Adrenal gland (tissue), 5 donors: Measurements from ENCODE around the gene TPRG1L.

ENCODE experiments used
- POLR2A ChIP-seq, 2 donors: fragments of 450-650 bp; IDR thresholded peaks; one replicate each; pipeline ENCODE4 v1.6.1; 2017; ENCODE audit warnings: antibody characterized with exemption in 2 of 2, mild to moderate bottlenecking in 2 of 2, moderate library complexity in 1 of 2
- TF ChIP-seq, protein P1 (sequence below), 6 experiments: fragments of 450-650 bp in 4 of 6; fragments of 200-600 bp in 2 of 6; sonication (generic) in 1 of 6; IDR thresholded peaks; 1 replicate in 5 of 6; 2 replicates in 1 of 6; pipeline versions ENCODE4 v1.5.1 to v1.8.0; 2016 to 2021; ENCODE audit warnings: antibody characterized with exemption in 6 of 6, mild to moderate bottlenecking in 2 of 6, moderate library complexity in 1 of 6
- donor health status: DM: no; HTN: no; CAD: no.

DNA sequence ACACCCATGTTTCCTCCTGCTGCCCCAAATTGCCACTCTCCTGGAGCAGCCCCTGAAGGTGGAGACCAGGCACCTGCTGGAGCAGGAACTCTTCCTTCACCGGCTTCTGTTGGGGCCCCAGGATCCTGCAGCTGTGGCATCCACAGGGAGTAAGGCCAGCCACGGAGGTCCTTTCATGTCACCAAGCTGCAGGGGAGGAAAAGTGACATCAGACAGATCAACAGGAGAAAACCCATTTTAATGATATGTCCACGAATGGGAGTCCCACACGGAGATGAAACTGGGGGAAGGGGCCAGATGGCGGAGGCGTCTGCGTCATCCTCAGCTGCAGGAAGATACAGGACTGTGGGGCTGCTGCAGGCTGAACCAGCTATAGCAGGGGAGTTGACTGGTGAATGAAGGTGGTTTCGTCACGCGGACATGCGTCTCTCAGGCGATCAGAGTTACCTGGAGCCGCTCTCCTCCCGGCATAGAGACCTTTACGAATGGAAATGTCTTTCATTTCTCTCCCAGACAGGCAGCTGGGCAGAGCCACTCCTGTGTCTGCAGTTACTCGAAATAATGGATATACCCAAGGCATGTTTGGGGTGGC, 37.4 kb downstream of the TPRG1L start:
- TF ChIP-seq, protein P1, sequence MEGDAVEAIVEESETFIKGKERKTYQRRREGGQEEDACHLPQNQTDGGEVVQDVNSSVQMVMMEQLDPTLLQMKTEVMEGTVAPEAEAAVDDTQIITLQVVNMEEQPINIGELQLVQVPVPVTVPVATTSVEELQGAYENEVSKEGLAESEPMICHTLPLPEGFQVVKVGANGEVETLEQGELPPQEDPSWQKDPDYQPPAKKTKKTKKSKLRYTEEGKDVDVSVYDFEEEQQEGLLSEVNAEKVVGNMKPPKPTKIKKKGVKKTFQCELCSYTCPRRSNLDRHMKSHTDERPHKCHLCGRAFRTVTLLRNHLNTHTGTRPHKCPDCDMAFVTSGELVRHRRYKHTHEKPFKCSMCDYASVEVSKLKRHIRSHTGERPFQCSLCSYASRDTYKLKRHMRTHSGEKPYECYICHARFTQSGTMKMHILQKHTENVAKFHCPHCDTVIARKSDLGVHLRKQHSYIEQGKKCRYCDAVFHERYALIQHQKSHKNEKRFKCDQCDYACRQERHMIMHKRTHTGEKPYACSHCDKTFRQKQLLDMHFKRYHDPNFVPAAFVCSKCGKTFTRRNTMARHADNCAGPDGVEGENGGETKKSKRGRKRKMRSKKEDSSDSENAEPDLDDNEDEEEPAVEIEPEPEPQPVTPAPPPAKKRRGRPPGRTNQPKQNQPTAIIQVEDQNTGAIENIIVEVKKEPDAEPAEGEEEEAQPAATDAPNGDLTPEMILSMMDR (IDR thresholded peaks at IDR 0.05) = no peak
- TF ChIP-seq POLR2A (IDR thresholded peaks at IDR 0.05) = no peak
